ENCODE measurements around the gene TEX26.
"Not testable (repeated sequence)": the region's sequence is repeated elsewhere in the genome, so short reads cannot be mapped to it uniquely, and the experiment has no call there.

The TEX26 gene

GRCh38 chr13:30920162-30920909 lies 12.1 kb upstream of the TEX26 start:
- no peak for DNase-seq

GRCh38 chr13:30923418-30923817 lies 9.0 kb upstream of the TEX26 start:
- DNase-seq: no peak

- DNase-seq: no peak
These were observed 7.7 kb upstream of the TEX26 start for GRCh38 chr13:30924721-30925120.

- no peak for DNase-seq
These were observed 7.0 kb upstream of the TEX26 start for GRCh38 chr13:30925429-30925828.

- no peak for DNase-seq
These were observed 5.7 kb upstream of the TEX26 start for GRCh38 chr13:30926781-30927180.

- not testable (repeated sequence) for DNase-seq
These were observed 5.3 kb upstream of the TEX26 start for GRCh38 chr13:30927188-30927587.

- DNase-seq: peak; percentile 45
These were observed 4.9 kb upstream of the TEX26 start for GRCh38 chr13:30927595-30927994.

- no peak for DNase-seq
These were observed 3.5 kb upstream of the TEX26 start for GRCh38 chr13:30928978-30929377.

GRCh38 chr13:30933354-30933670 lies 856 bp downstream of the TEX26 start:
- DNase-seq: no peak

GRCh38 chr13:30934381-30934780 lies 1.9 kb downstream of the TEX26 start:
- DNase-seq: no peak

- DNase-seq: no peak
These were observed 2.3 kb downstream of the TEX26 start for GRCh38 chr13:30934803-30935202.

GRCh38 chr13:30936971-30937370 lies 4.5 kb downstream of the TEX26 start:
- DNase-seq: no peak

GRCh38 chr13:30943881-30944280 lies 11.4 kb downstream of the TEX26 start:
- DNase-seq: no peak

GRCh38 chr13:30957258-30957943 lies 24.9 kb downstream of the TEX26 start:
- DNase-seq: no peak

- DNase-seq: no peak
These were observed 27.2 kb downstream of the TEX26 start for GRCh38 chr13:30959678-30960077.

- no peak for DNase-seq
These were observed 31.3 kb downstream of the TEX26 start for GRCh38 chr13:30963791-30964190.

- DNase-seq: no peak
These were observed 32.9 kb downstream of the TEX26 start for GRCh38 chr13:30965380-30965779.

GRCh38 chr13:30966101-30966500 lies 33.6 kb downstream of the TEX26 start:
- DNase-seq: no peak

- no peak for DNase-seq
These were observed 36.4 kb downstream of the TEX26 start for GRCh38 chr13:30968846-30969245.

GRCh38 chr13:30971575-30971974 lies 39.1 kb downstream of the TEX26 start:
- DNase-seq: no peak

GRCh38 chr13:30972888-30973377 lies 40.5 kb downstream of the TEX26 start:
- DNase-seq: no peak

- no peak for DNase-seq
These were observed 41.9 kb downstream of the TEX26 start for GRCh38 chr13:30974350-30974749.

GRCh38 chr13:30976025-30976424 lies 43.6 kb downstream of the TEX26 start:
- DNase-seq: no peak

Data from stimulated activated CD4-positive, alpha-beta T cell treated with anti-CD3 and anti-CD28 coated beads, Interleukin-1b, Interleukin-23, amount 100 ng/mL, for 48 hours (primary cell).